HCT116 (cell line): ENCODE measurements around the gene AIFM1. TPM values are rescaled to one million over a fixed set of nuclear protein-coding genes. Genes with fewer than 3 reads are reported as not detected.

Source experiments
- ATAC-seq: fragments of 200-7000 bp; cut with Tn5 transposase; 2 replicates; pipeline ENCODE4 v1.9.1; 2020; ENCODE audit warnings: mild to moderate bottlenecking, moderate library complexity
- BruUV-seq: library from RNA; stranded (reverse); fragments of 400-500 nt; replicated peaks from 2 replicates; lab custom pipeline; 2021; lab: Mats Ljungman, UMichigan
- CTCF ChIA-PET: fragments of 300-600 bp; sonication (Branson Sonifier 250); formaldehyde crosslinking; loops from one replicate; lab custom pipeline; 2021; ENCODE audit warnings: antibody characterized with exemption; lab: Charles Lee
- POLR2A ChIA-PET: fragments of 300-600, 350-600 bp; sonication (Branson Sonifier 250); formaldehyde crosslinking; loops from one replicate; lab custom pipeline; 2021; ENCODE audit warnings: antibody characterized with exemption; lab: Charles Lee
- RAD21 ChIA-PET, 2 experiments: fragments of 300-600 bp; sonication (Branson Sonifier 250); formaldehyde crosslinking; loops; one replicate each; lab custom pipeline; 2023; ENCODE audit warnings: low total read pairs in 2 of 2; ENCODE audit not compliant: uncharacterized antibody in 2 of 2, unreplicated experiment in 2 of 2, low non-redundant PET in 1 of 2; lab: Charles Lee
- DNase-seq: peaks from one replicate; pipeline ENCODE4 v3.0.0-alpha.2; 2010; ENCODE audit warnings: low read depth, low spot score
- H2AFZ ChIP-seq: fragments of 200-600 bp; shearing (Covaris generic), sonication (generic); 2 replicates; pipeline ENCODE4 v1.6.1; 2017; ENCODE audit warnings: low read depth, mixed run types, mixed read lengths, antibody characterized with exemption, low read length; ENCODE audit not compliant: poor library complexity, severe bottlenecking
- H3K27ac ChIP-seq: 2 replicates; pipeline ENCODE4 v1.5.1; 2012; ENCODE audit warnings: low read depth, low read length
- H3K27me3 ChIP-seq: fragments of 200-600 bp; sonication (generic); 2 replicates; pipeline ENCODE4 v1.6.1; 2016; ENCODE audit warnings: mixed run types, low read length, mixed read lengths; ENCODE audit not compliant: insufficient read depth
- H3K36me3 ChIP-seq, 2 experiments: fragments of 200-500 bp in 1 of 2; fragments of 200-600 bp in 1 of 2; sonication (Bioruptor generic) in 1 of 2; sonication (generic) in 1 of 2; 2 replicates each; pipeline versions ENCODE4 v1.5.1 to v1.6.1; 2014 to 2016; ENCODE audit warnings: low read length in 2 of 2, inconsistent platforms in 1 of 2, mixed read lengths in 1 of 2, mixed run types in 1 of 2; ENCODE audit not compliant: insufficient read depth in 2 of 2, control insufficient read depth in 1 of 2
- H3K4me1 ChIP-seq, 2 experiments: fragments of 200-600 bp in 1 of 2; sonication (generic) in 1 of 2; 2 replicates each; pipeline versions ENCODE4 v1.5.1 to v1.6.1; 2012 to 2017; ENCODE audit warnings: low read length in 2 of 2, inconsistent platforms in 1 of 2, mild to moderate bottlenecking in 1 of 2, mixed read lengths in 1 of 2, mixed run types in 1 of 2, moderate library complexity in 1 of 2; ENCODE audit not compliant: insufficient read depth in 2 of 2, control insufficient read depth in 1 of 2
- H3K4me2 ChIP-seq: fragments of 200-600 bp; sonication (generic); 2 replicates; pipeline ENCODE4 v1.6.1; 2017; ENCODE audit warnings: mixed run types, low read length, mixed read lengths
- H3K4me3 ChIP-seq, 2 experiments: fragments of 200-600 bp in 1 of 2; sonication (generic) in 1 of 2; replicated peaks in 1 of 2; 2 replicates each; pipeline ENCODE4 v1.5.1; 2011 to 2016; ENCODE audit warnings: low read length in 2 of 2, control low read depth in 1 of 2, low read depth in 1 of 2, mild to moderate bottlenecking in 1 of 2, mixed read lengths in 1 of 2, mixed run types in 1 of 2
- H3K79me2 ChIP-seq: fragments of 200-600 bp; sonication (generic); 2 replicates; pipeline ENCODE4 v1.6.1; 2017; ENCODE audit warnings: mild to moderate bottlenecking, mixed run types, low read length, moderate library complexity, mixed read lengths; ENCODE audit not compliant: insufficient read depth
- H3K9ac ChIP-seq: fragments of 200-600 bp; sonication (generic); 2 replicates; pipeline ENCODE4 v1.6.1; 2016; ENCODE audit warnings: low read length, mixed read lengths
- H3K9me2 ChIP-seq: fragments of 200-600 bp; sonication (generic), shearing (Covaris generic); 2 replicates; pipeline ENCODE4 v1.6.1; 2017; ENCODE audit warnings: mixed run types, mild to moderate bottlenecking, moderate library complexity; ENCODE audit not compliant: insufficient read depth
- H3K9me3 ChIP-seq, 2 experiments: fragments of 200-500 bp in 1 of 2; fragments of 200-600 bp in 1 of 2; sonication (Bioruptor generic) in 1 of 2; sonication (generic) in 1 of 2; 2 replicates each; pipeline ENCODE4 v1.6.1; 2014 to 2017; ENCODE audit warnings: low read length in 2 of 2, mixed read lengths in 2 of 2, inconsistent platforms in 1 of 2, low read depth in 1 of 2, mild to moderate bottlenecking in 1 of 2, mixed run types in 1 of 2, moderate library complexity in 1 of 2; ENCODE audit not compliant: control insufficient read depth in 1 of 2, insufficient read depth in 1 of 2
- H4K20me1 ChIP-seq: fragments of 200-600 bp; sonication (generic), shearing (Covaris generic); 2 replicates; pipeline ENCODE4 v1.6.1; 2017; ENCODE audit warnings: mixed run types, mild to moderate bottlenecking, moderate library complexity; ENCODE audit not compliant: insufficient read depth
- ATF3 ChIP-seq: IDR thresholded peaks from 2 replicates; pipeline ENCODE4 v1.6.1; 2012
- CEBPB ChIP-seq: IDR thresholded peaks from 2 replicates; pipeline ENCODE4 v1.6.1; 2012; ENCODE audit warnings: low read depth
- CTCF ChIP-seq, 3 experiments: fragments of 200-600 bp in 1 of 3; sonication (generic) in 1 of 3; IDR thresholded peaks in 2 of 3; conservative IDR thresholded peaks in 1 of 3; 2 replicates each; pipeline ENCODE4 v1.5.1; 2012 to 2017; ENCODE audit warnings: low read depth in 2 of 3, low read length in 2 of 3, antibody characterized with exemption in 1 of 3, borderline replicate concordance in 1 of 3, control low read depth in 1 of 3, mild to moderate bottlenecking in 1 of 3, mixed read lengths in 1 of 3, mixed run types in 1 of 3, moderate library complexity in 1 of 3; ENCODE audit not compliant: insufficient read depth in 1 of 3
- EGR1 ChIP-seq: IDR thresholded peaks from 2 replicates; pipeline ENCODE4 v1.6.1; 2012; ENCODE audit warnings: low read depth
- EZH2phosphoT487 ChIP-seq: fragments of 200-600 bp; IDR thresholded peaks from 2 replicates; pipeline ENCODE4 v1.6.1; 2018; ENCODE audit warnings: antibody characterized with exemption, borderline replicate concordance
- FOSL1 ChIP-seq: IDR thresholded peaks from 2 replicates; pipeline ENCODE4 v1.6.1; 2012; ENCODE audit warnings: low read depth
- JUND ChIP-seq: IDR thresholded peaks from 2 replicates; pipeline ENCODE4 v1.6.1; 2012
- POLR2A ChIP-seq: IDR thresholded peaks from 2 replicates; pipeline ENCODE4 v1.7.0; 2011; ENCODE audit warnings: borderline replicate concordance; ENCODE audit not compliant: insufficient read depth, insufficient read length; ENCODE audit errors: extremely low read depth
- RAD21 ChIP-seq: IDR thresholded peaks from 2 replicates; pipeline ENCODE4 v1.6.1; 2012; ENCODE audit warnings: low read depth, mild to moderate bottlenecking
- REST ChIP-seq: IDR thresholded peaks from 2 replicates; pipeline ENCODE4 v1.6.1; 2012; ENCODE audit warnings: low read depth
- SIN3A ChIP-seq: IDR thresholded peaks from 2 replicates; pipeline ENCODE4 v1.6.1; 2012; ENCODE audit warnings: low read depth
- YY1 ChIP-seq: IDR thresholded peaks from 2 replicates; pipeline ENCODE4 v1.6.1; 2011; ENCODE audit warnings: low read length, low read depth, moderate library complexity, mild to moderate bottlenecking; ENCODE audit not compliant: insufficient replicate concordance; ENCODE audit errors: extremely low read depth
- ZBTB33 ChIP-seq: IDR thresholded peaks from 2 replicates; pipeline ENCODE4 v1.6.1; 2011; ENCODE audit warnings: mild to moderate bottlenecking, low read length, moderate library complexity; ENCODE audit not compliant: insufficient replicate concordance; ENCODE audit errors: extremely low read depth
- ZNF274 ChIP-seq: fragments of 200-500 bp; sonication (Bioruptor generic); IDR thresholded peaks from 2 replicates; pipeline ENCODE4 v1.6.1; 2014; ENCODE audit warnings: mild to moderate bottlenecking, low read depth, low read length, inconsistent platforms
- intact Hi-C: fragments of 100-400 bp; cut with micrococcal nuclease; formaldehyde crosslinking; loops from 2 replicates; pipeline ENCODE4 v1.10.0; 2022
- total RNA-seq: library from RNA; stranded (reverse); gene quantifications from one replicate; pipeline ENCODE4 v1.2.1, GENCODE V29; 2021; ENCODE audit not compliant: unreplicated experiment

The AIFM1 gene
- total RNA-seq, 1 experiment from 2014 or later = 50.0 TPM

- intact Hi-C loops = loop anchor here (10.0 kb wide), 1 partner anchor 50 kb away; no protein-coding TSS in a partner anchor
- peaks cover 6 to 15% of the 10 kb centered on the region in 2 experiments for H3K4me1 ChIP-seq
- no TSS peak for BruUV-seq
- TF ChIP-seq ZBTB33 (no peak), JUND (no peak), POLR2A (no peak), YY1 (no peak), CEBPB (no peak), EZH2phosphoT487 (no peak), ZNF274 (no peak), EGR1 (no peak), REST (no peak), FOSL1 (no peak), CTCF (IDR thresholded peaks at IDR 0.05 in 2 of 3, conservative IDR thresholded peaks at IDR 0.05 in 1 of 3; ENCODE audit: borderline replicate concordance in 1 of 3, insufficient read depth in 1 of 3, low read depth in 2 of 3, low read length in 2 of 3) (no peak), ATF3 (no peak), RAD21 (no peak), SIN3A (no peak)
- no peak overlapping the region for H3K9ac ChIP-seq
- H3K4me2 ChIP-seq = no peak overlapping the region
- no peaks in the 10 kb centered on the region for H3K27me3 ChIP-seq
- H3K79me2 ChIP-seq = no peaks in the 10 kb centered on the region
- no peak overlapping the region for H3K27ac ChIP-seq
- ChIA-PET RAD21 (no interaction called here), CTCF (no interaction called here), POLR2A (no interaction called here)
- H4K20me1 ChIP-seq = no peaks in the 10 kb centered on the region
- no peak for ATAC-seq
- DNase-seq = no peak
- no peak overlapping the region for H2AFZ ChIP-seq
- H3K4me3 ChIP-seq = no peak overlapping the region
- H3K9me3 ChIP-seq = no peaks in the 10 kb centered on the region
- no peaks in the 10 kb centered on the region for H3K9me2 ChIP-seq
- H3K36me3 ChIP-seq = no peaks in the 10 kb centered on the region; a peak in 1 of 4 replicates
Measured at GRCh38 chrX:130125091-130125874, 40.4 kb downstream of the AIFM1 start.
